ENCODE data around the gene BCL10. TPM values are rescaled to one million over a fixed set of nuclear protein-coding genes. Genes with fewer than 3 reads are reported as not detected.

Gene BCL10
- total and polyA plus RNA-seq, 2 of the 8 experiments (the other 6 are each of a cell fraction or from before 2014, with no cell fraction given), result 7.4 to 29.6 TPM

DNA sequence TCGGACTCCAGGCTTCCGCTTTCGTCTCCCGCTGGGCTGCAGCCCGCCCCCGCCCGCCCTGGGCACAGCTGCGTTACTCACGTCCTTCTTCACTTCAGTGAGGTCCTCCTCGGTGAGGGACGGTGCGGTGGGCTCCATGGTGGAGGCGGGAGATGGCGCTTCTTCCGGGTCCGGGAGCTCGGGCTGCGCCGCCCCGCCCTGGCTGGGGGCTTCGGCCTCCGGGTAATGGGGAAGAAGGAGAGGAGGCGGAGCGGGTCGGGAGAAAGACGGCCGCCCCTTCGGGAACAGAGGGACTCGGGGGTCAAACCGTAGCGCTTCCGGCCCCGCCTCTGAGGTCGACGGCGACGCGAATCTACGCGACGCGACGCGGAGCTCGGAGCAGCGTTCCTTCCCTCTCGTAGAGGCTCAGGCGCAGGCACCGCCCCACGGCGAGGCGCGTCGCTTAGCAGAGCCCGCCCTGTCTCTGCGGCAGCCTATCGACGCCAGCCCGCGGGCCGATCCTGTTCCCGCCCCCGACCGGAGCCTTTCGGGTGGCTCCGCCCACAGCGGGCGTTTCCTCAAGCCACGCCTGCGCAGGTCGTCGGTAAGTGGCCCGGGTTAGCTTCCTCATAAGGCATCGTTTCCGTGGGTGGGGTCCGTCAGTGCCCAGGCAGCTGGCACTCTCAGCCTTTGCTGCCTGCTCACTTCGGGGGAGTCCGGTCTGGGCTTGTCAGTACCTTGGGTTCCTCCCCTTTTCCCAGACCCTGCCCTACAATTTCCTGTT is at the start of gene BCL10 (continued):
- TF ChIP-seq, protein P1, sequence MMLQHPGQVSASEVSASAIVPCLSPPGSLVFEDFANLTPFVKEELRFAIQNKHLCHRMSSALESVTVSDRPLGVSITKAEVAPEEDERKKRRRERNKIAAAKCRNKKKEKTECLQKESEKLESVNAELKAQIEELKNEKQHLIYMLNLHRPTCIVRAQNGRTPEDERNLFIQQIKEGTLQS (IDR thresholded peaks at IDR 0.05; ENCODE audit: insufficient read depth, low read depth, low read length), result no peak
- TF ChIP-seq HDAC6 (IDR thresholded peaks at IDR 0.05; ENCODE audit: low read depth, low read length) (no peak), SP1 (IDR thresholded peaks at IDR 0.05; ENCODE audit: low read depth, low read length) (peak; percentile 71; the same call in 1 of the 2 replicates), PHF8 (conservative IDR thresholded peaks at IDR 0.05; ENCODE audit: low read depth, low read length) (peak; percentile 92), TAF1 (IDR thresholded peaks at IDR 0.05; ENCODE audit: low read depth, low read length) (peak; percentile 69), TAF7 (optimal IDR thresholded peaks at IDR 0.05; ENCODE audit: borderline replicate concordance, low read depth, low read length) (peak; percentile 79), CEBPB (IDR thresholded peaks at IDR 0.05; ENCODE audit: low read depth, low read length) (no peak), POLR2A (IDR thresholded peaks at IDR 0.05; ENCODE audit: control extremely low read depth in 1 of 2, low read depth in 2 of 2, low read length in 2 of 2) (peak; percentile 67 to 82), GTF2F1 (IDR thresholded peaks at IDR 0.05; ENCODE audit: borderline replicate concordance, low read depth, low read length) (no peak), EZH2 (IDR thresholded peaks at IDR 0.05; ENCODE audit: low read depth, low read length, severe bottlenecking) (no peak)
- TF ChIP-seq, protein P2, sequence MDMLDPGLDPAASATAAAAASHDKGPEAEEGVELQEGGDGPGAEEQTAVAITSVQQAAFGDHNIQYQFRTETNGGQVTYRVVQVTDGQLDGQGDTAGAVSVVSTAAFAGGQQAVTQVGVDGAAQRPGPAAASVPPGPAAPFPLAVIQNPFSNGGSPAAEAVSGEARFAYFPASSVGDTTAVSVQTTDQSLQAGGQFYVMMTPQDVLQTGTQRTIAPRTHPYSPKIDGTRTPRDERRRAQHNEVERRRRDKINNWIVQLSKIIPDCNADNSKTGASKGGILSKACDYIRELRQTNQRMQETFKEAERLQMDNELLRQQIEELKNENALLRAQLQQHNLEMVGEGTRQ (IDR thresholded peaks at IDR 0.05; ENCODE audit: low read length), result no peak

All from H1 (cell line).